NCI-H1436 (cell line): ENCODE results near the gene MCM7.
"Not testable (repeated sequence)": the region's sequence is repeated elsewhere in the genome, so short reads cannot be mapped to it uniquely, and the experiment has no call there.

Experiments
- DNase-seq: peaks from one replicate; lab custom pipeline; 2025; lab: John Stamatoyannopoulos, UW

The MCM7 gene

GRCh38 chr7:100101016-100101862 lies at the start of gene MCM7, which contains the start of gene AP4M1:
TSS of gene MCM7 (minus strand) at chr7:100101397. CDS start at chr7:100101294, 103 bp downstream.
TSS of gene AP4M1 (plus strand) at chr7:100101643. CDS start at chr7:100101715, 72 bp downstream.
- peak; percentile 98 for DNase-seq

GRCh38 chr7:100148559-100149328 lies 47.5 kb upstream of the MCM7 start, which contains the start of gene LAMTOR4:
TSS of gene LAMTOR4 (plus strand) at chr7:100148918. CDS start at chr7:100148973, 55 bp downstream.
- DNase-seq: peak; percentile 98

GRCh38 chr7:100148225-100148558 lies 47.0 kb upstream of the MCM7 start:
- no peak for DNase-seq

GRCh38 chr7:100147278-100147677 lies 46.1 kb upstream of the MCM7 start:
- DNase-seq: no peak

GRCh38 chr7:100146350-100146749 lies 45.2 kb upstream of the MCM7 start:
- DNase-seq: not testable (repeated sequence)

- DNase-seq: no peak
Observed at GRCh38 chr7:100142461-100142860, 41.3 kb upstream of the MCM7 start.

GRCh38 chr7:100141555-100141949 lies 40.4 kb upstream of the MCM7 start:
- no peak for DNase-seq

- peak; percentile 19 for DNase-seq
Observed at GRCh38 chr7:100137851-100138760, 36.9 kb upstream of the MCM7 start.

GRCh38 chr7:100132697-100133151 lies 31.5 kb upstream of the MCM7 start:
- DNase-seq: peak; percentile 60

- DNase-seq: no peak
Observed at GRCh38 chr7:100132126-100132525, 30.9 kb upstream of the MCM7 start.

GRCh38 chr7:100130608-100131453 lies 29.6 kb upstream of the MCM7 start:
- peak; percentile 76 for DNase-seq

- DNase-seq: not testable (repeated sequence)
Observed at GRCh38 chr7:100130220-100130607, 29.0 kb upstream of the MCM7 start.

GRCh38 chr7:100128637-100128963 lies 27.4 kb upstream of the MCM7 start:
- no peak for DNase-seq

GRCh38 chr7:100127866-100128636 lies 26.9 kb upstream of the MCM7 start:
- DNase-seq: no peak

- peak; percentile 94 for DNase-seq
Observed at GRCh38 chr7:100126931-100127865, 26.0 kb upstream of the MCM7 start, which contains the start of gene MBLAC1. TSS of gene MBLAC1 (plus strand) at chr7:100126967. CDS start at chr7:100127396, 429 bp downstream.

- no peak for DNase-seq
Observed at GRCh38 chr7:100126239-100126930, 25.2 kb upstream of the MCM7 start.

GRCh38 chr7:100124301-100125230 lies 23.4 kb upstream of the MCM7 start:
- DNase-seq: no peak
